HL-60/S4 treated with retinoic acid at 250 ng/mL for 4 days and 3 days (cell line): ENCODE data around the gene SGSH.

ENCODE experiments used
- in situ Hi-C: fragments of 300-500 bp; cut with MboI; formaldehyde crosslinking; loops from 2 replicates; pipeline ENCODE4 v1.7.0; 2022; ENCODE audit warnings: low sequenced_read_pairs

The SGSH gene

GRCh38 chr17:80227666-80228065, 7.5 kb upstream of the SGSH start:
- in situ Hi-C loops = no loop called here

GRCh38 chr17:80227156-80227555, 7.0 kb upstream of the SGSH start:
- in situ Hi-C loops = no loop called here

- in situ Hi-C loops = no loop called here
Observed at GRCh38 chr17:80225230-80225629, 5.1 kb upstream of the SGSH start.

GRCh38 chr17:80224683-80225082, 4.5 kb upstream of the SGSH start:
- in situ Hi-C loops = no loop called here

GRCh38 chr17:80223838-80224497, 3.8 kb upstream of the SGSH start:
- in situ Hi-C loops = no loop called here

GRCh38 chr17:80223142-80223815, 3.1 kb upstream of the SGSH start:
- in situ Hi-C loops = no loop called here

- in situ Hi-C loops = no loop called here
Observed at GRCh38 chr17:80222376-80223141, 2.4 kb upstream of the SGSH start.

- in situ Hi-C loops = no loop called here
Observed at GRCh38 chr17:80221351-80222105, 1.4 kb upstream of the SGSH start.

GRCh38 chr17:80220736-80221215, 643 bp upstream of the SGSH start:
- in situ Hi-C loops = no loop called here

GRCh38 chr17:80219763-80220053, 425 bp downstream of the SGSH start:
- in situ Hi-C loops = no loop called here

GRCh38 chr17:80219013-80219762, 945 bp downstream of the SGSH start:
- in situ Hi-C loops = no loop called here

- in situ Hi-C loops = no loop called here
Observed at GRCh38 chr17:80218391-80218790, 1.7 kb downstream of the SGSH start.

- in situ Hi-C loops = no loop called here
Observed at GRCh38 chr17:80217703-80218362, 2.3 kb downstream of the SGSH start.

- in situ Hi-C loops = no loop called here
Observed at GRCh38 chr17:80216473-80217456, 3.4 kb downstream of the SGSH start.

GRCh38 chr17:80214878-80215210, 5.3 kb downstream of the SGSH start:
- in situ Hi-C loops = no loop called here

GRCh38 chr17:80214012-80214877, 5.9 kb downstream of the SGSH start:
- in situ Hi-C loops = no loop called here

- in situ Hi-C loops = no loop called here
Observed at GRCh38 chr17:80213643-80213975, 6.5 kb downstream of the SGSH start.

GRCh38 chr17:80212962-80213642, 7.0 kb downstream of the SGSH start:
- in situ Hi-C loops = no loop called here
